Suprapubic skin (tissue), 4 donors: Measurements from ENCODE around the gene KCND3.

Experiments
- EP300 ChIP-seq: sonication (generic); formaldehyde crosslinking; IDR thresholded peaks from one replicate; pipeline ENCODE4 v1.6.1; 2017; ENCODE audit warnings: antibody characterized with exemption
- POLR2A ChIP-seq, 2 donors: fragments of 450-650 bp; IDR thresholded peaks; one replicate each; pipeline ENCODE4 v1.6.1; 2017; ENCODE audit warnings: antibody characterized with exemption in 2 of 2, mild to moderate bottlenecking in 2 of 2, moderate library complexity in 2 of 2
- POLR2AphosphoS5 ChIP-seq, 3 donors: sonication (generic); formaldehyde crosslinking; IDR thresholded peaks; one replicate each; pipeline ENCODE4 v1.6.1; 2017; ENCODE audit warnings: antibody characterized with exemption in 3 of 3
- TF ChIP-seq, protein P1 (sequence below), 2 donors: fragments of 200-600 bp in 1 of 2; fragments of 450-650 bp in 1 of 2; sonication (generic) in 1 of 2; IDR thresholded peaks; one replicate each; pipeline ENCODE4 v1.5.1; 2016 to 2019; ENCODE audit warnings: antibody characterized with exemption in 2 of 2, mild to moderate bottlenecking in 1 of 2, moderate library complexity in 1 of 2

DNA sequence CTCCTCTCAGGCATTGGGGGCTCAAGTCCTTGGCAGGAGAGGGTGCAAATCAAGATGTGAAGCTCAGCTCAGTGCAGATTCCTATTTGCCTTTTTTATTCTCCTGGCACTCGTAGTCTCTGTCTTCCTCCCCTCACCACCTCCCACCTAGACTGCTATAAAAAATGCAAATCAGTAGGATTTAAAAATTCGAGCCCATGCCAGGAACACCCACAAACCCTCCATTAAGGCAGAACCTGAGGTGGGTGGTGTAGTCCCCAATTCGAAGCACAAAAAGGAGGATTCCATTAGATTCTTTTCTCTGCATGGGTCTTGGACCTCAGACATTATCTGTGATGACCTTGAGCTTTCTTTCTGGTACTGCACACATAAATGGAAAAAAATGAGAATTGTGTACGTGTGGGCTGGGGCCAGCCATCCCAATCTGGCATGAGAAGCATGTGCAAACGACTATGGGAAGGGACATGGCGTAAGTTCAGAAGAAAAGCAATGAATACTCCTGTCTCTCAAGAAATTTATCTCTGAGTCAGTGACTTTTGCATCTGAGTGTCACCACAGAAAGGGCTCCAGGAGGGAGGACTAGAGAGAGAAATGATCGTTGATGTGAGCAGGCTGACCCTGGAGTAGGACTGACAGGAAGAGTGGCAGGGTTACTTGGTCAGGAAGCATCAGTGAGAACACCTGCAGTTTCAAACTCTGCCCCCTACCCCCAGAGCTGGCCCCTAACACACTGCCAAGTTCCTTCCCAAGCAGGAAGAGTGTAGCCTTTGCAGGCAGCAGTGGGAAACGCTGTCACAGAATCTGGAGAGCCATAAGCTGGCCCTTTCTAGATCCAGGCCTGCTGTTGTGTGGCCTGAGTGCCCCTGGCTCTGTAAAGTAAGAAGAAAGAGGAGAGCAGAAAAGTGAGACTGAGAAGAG lies 252.0 kb downstream of the KCND3 start:
- TF ChIP-seq EP300 (no peak), POLR2A (IDR thresholded peaks at IDR 0.05) (no peak), POLR2AphosphoS5 (IDR thresholded peaks at IDR 0.05) (no peak)
- TF ChIP-seq, protein P1, sequence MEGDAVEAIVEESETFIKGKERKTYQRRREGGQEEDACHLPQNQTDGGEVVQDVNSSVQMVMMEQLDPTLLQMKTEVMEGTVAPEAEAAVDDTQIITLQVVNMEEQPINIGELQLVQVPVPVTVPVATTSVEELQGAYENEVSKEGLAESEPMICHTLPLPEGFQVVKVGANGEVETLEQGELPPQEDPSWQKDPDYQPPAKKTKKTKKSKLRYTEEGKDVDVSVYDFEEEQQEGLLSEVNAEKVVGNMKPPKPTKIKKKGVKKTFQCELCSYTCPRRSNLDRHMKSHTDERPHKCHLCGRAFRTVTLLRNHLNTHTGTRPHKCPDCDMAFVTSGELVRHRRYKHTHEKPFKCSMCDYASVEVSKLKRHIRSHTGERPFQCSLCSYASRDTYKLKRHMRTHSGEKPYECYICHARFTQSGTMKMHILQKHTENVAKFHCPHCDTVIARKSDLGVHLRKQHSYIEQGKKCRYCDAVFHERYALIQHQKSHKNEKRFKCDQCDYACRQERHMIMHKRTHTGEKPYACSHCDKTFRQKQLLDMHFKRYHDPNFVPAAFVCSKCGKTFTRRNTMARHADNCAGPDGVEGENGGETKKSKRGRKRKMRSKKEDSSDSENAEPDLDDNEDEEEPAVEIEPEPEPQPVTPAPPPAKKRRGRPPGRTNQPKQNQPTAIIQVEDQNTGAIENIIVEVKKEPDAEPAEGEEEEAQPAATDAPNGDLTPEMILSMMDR (IDR thresholded peaks at IDR 0.05) = no peak
